ENCODE data around the gene COL5A2. TPM values are rescaled to one million over a fixed set of nuclear protein-coding genes. Genes with fewer than 3 reads are reported as not detected.
A peak's percentile ranks its signal among the peaks of the same experiment; 100 is the strongest.

COL5A2 gene
- total RNA-seq, 1 donor from 2014 or later, result 459 TPM

- Mint-ChIP-seq H3K27ac (no peak overlapping the region), H3K27me3 (ENCODE audit: low read depth) (no peaks in the 10 kb centered on the region), H3K4me1 (peaks cover 20% of the 10 kb centered on the region), H3K9me3 (no peaks in the 10 kb centered on the region), H3K36me3 (no peaks in the 10 kb centered on the region), H3K4me3 (no peak overlapping the region)
- DNase-seq (ENCODE audit: low spot score in 2 of 2, unreplicated experiment in 2 of 2), result no peak
- TF ChIP-seq CTCF (IDR thresholded peaks at IDR 0.05; ENCODE audit: unreplicated experiment), result no peak
These were observed 38.7 kb upstream of the COL5A2 start for GRCh38 chr2:189218236-189218635.

- H3K4me1 Mint-ChIP-seq, result peaks cover 18% of the 10 kb centered on the region
- DNase-seq (ENCODE audit: low spot score in 2 of 2, unreplicated experiment in 2 of 2), result no peak
- peak overlapping the region; percentile 60 for H3K27ac Mint-ChIP-seq
- no peaks in the 10 kb centered on the region for H3K36me3 Mint-ChIP-seq
- no peaks in the 10 kb centered on the region for H3K9me3 Mint-ChIP-seq
- no peaks in the 10 kb centered on the region for H3K27me3 Mint-ChIP-seq (ENCODE audit: low read depth)
- no peak overlapping the region for H3K4me3 Mint-ChIP-seq
- TF ChIP-seq CTCF (IDR thresholded peaks at IDR 0.05; ENCODE audit: unreplicated experiment), result no peak
These were observed 38.0 kb upstream of the COL5A2 start for GRCh38 chr2:189217541-189217940.

- Mint-ChIP-seq H3K36me3 (no peaks in the 10 kb centered on the region), H3K27me3 (ENCODE audit: low read depth) (no peaks in the 10 kb centered on the region), H3K27ac (no peak overlapping the region), H3K4me3 (no peak overlapping the region), H3K4me1 (peaks cover 16% of the 10 kb centered on the region), H3K9me3 (no peaks in the 10 kb centered on the region)
- DNase-seq (ENCODE audit: low spot score in 2 of 2, unreplicated experiment in 2 of 2), result no peak
- TF ChIP-seq CTCF (IDR thresholded peaks at IDR 0.05; ENCODE audit: unreplicated experiment), result no peak
These were observed 37.5 kb upstream of the COL5A2 start for GRCh38 chr2:189217051-189217450.

GRCh38 chr2:189214484-189214883 is 34.9 kb upstream of the COL5A2 start:
- no peaks in the 10 kb centered on the region for H3K9me3 Mint-ChIP-seq
- DNase-seq (ENCODE audit: low spot score in 2 of 2, unreplicated experiment in 2 of 2), result no peak
- H3K4me1 Mint-ChIP-seq, result peaks cover 37% of the 10 kb centered on the region
- no peaks in the 10 kb centered on the region for H3K36me3 Mint-ChIP-seq
- no peaks in the 10 kb centered on the region for H3K27me3 Mint-ChIP-seq (ENCODE audit: low read depth)
- H3K27ac Mint-ChIP-seq, result no peak overlapping the region
- no peak overlapping the region for H3K4me3 Mint-ChIP-seq
- TF ChIP-seq CTCF (IDR thresholded peaks at IDR 0.05; ENCODE audit: unreplicated experiment), result no peak

GRCh38 chr2:189213250-189213649 is 33.7 kb upstream of the COL5A2 start:
- H3K4me1 Mint-ChIP-seq, result peaks cover 41% of the 10 kb centered on the region
- H3K27me3 Mint-ChIP-seq (ENCODE audit: low read depth), result no peaks in the 10 kb centered on the region
- no peak for DNase-seq (ENCODE audit: low spot score in 2 of 2, unreplicated experiment in 2 of 2)
- H3K4me3 Mint-ChIP-seq, result no peak overlapping the region
- no peaks in the 10 kb centered on the region for H3K36me3 Mint-ChIP-seq
- no peaks in the 10 kb centered on the region for H3K9me3 Mint-ChIP-seq
- H3K27ac Mint-ChIP-seq, result no peak overlapping the region
- TF ChIP-seq CTCF (IDR thresholded peaks at IDR 0.05; ENCODE audit: unreplicated experiment), result no peak

All from mesothelial cell of epicardium (in vitro differentiated cells).